DND-41 (cell line): ENCODE results near the gene ATP2B3.

Source experiments
- CTCF ChIP-seq: IDR thresholded peaks from 2 replicates; pipeline ENCODE4 v1.5.1; 2012; ENCODE audit warnings: borderline replicate concordance, low read length, moderate library complexity, mild to moderate bottlenecking; ENCODE audit not compliant: poor library complexity, severe bottlenecking; ENCODE audit errors: extremely low read depth
- EZH2 ChIP-seq: IDR thresholded peaks from 3 replicates; pipeline ENCODE4 v1.6.1; 2012; ENCODE audit warnings: borderline replicate concordance, low read depth, mild to moderate bottlenecking, moderate library complexity, low read length, inconsistent platforms; ENCODE audit not compliant: severe bottlenecking

GRCh38 chrX:153513265-153513664 lies 4.2 kb upstream of the ATP2B3 start:
- no peak for TF ChIP-seq CTCF
- no peak for TF ChIP-seq EZH2
